ENCODE results near the gene SNX21.

SNX21 gene

DNA sequence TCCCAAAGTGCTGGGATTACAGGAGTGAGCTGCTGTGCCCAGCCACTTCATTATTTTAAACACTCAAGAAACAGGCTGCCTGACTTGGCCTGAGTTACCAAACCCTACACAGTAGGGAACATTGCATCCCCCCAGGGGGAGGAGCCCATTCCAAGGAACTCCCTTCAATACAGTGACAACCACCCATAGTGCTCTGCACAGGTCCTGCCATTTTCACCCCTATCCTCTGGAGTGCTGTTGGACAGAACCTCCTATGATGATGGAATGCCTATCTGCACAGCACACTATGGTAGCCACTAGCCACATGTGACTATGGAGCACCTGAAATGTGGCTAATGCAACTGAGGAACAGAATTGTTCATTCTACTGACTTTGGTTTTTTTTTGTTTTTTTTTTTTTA is 11.9 kb downstream of the SNX21 start:
- Histone ChIP-seq H3K4me1 (ENCODE audit: insufficient read depth, low read length, severe bottlenecking) (peaks cover 10% of the 10 kb centered on the region), H3K27ac (ENCODE audit: low read depth, low read length, poor library complexity, severe bottlenecking) (no peak overlapping the region), H3K9me2 (ENCODE audit: low read depth, low read length) (no peaks in the 10 kb centered on the region), H3F3A (ENCODE audit: insufficient read depth, low read length) (no peaks in the 10 kb centered on the region), H3K27me3 (ENCODE audit: insufficient read depth, low read length) (no peaks in the 10 kb centered on the region), H3K79me2 (ENCODE audit: insufficient read depth, low read length) (no peaks in the 10 kb centered on the region), H3K4me3 (ENCODE audit: low read depth, low read length, poor library complexity, severe bottlenecking) (no peak overlapping the region), H3K36me3 (ENCODE audit: insufficient read depth, low read length) (peaks cover 43% of the 10 kb centered on the region), H2AFZ (ENCODE audit: low read length) (no peak overlapping the region), H3K4me2 (ENCODE audit: low read length) (no peak overlapping the region), H3K9ac (ENCODE audit: low read length) (no peak overlapping the region), H4K20me1 (ENCODE audit: insufficient read depth, low read length) (no peaks in the 10 kb centered on the region), H3K9me3 (ENCODE audit: low read length) (no peaks in the 10 kb centered on the region)
- TF ChIP-seq, protein P1, sequence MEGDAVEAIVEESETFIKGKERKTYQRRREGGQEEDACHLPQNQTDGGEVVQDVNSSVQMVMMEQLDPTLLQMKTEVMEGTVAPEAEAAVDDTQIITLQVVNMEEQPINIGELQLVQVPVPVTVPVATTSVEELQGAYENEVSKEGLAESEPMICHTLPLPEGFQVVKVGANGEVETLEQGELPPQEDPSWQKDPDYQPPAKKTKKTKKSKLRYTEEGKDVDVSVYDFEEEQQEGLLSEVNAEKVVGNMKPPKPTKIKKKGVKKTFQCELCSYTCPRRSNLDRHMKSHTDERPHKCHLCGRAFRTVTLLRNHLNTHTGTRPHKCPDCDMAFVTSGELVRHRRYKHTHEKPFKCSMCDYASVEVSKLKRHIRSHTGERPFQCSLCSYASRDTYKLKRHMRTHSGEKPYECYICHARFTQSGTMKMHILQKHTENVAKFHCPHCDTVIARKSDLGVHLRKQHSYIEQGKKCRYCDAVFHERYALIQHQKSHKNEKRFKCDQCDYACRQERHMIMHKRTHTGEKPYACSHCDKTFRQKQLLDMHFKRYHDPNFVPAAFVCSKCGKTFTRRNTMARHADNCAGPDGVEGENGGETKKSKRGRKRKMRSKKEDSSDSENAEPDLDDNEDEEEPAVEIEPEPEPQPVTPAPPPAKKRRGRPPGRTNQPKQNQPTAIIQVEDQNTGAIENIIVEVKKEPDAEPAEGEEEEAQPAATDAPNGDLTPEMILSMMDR (IDR thresholded peaks at IDR 0.05; ENCODE audit: low read length): no peak
- TF ChIP-seq EZH2 (IDR thresholded peaks at IDR 0.05; ENCODE audit: borderline replicate concordance, low read length): no peak

DNA sequence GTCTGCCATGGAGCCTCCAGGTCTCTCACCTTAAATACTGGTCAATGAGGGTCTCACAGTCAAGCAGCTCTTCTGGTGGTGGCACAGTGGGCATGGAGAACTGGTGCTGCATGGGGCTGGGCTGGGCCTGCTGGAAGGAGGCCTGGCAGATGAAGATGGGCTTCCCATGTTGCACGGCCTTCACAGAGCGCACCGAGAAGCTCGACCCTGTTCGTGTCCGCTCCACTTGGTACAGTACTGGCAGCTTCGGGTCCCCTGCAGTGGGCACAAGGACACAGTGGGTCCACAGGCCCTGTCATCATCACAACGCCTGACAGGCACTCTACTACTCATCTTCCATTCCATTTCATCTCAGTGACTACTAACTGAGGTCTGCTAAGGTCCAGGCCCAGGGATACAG is 14.8 kb downstream of the SNX21 start:
- Histone ChIP-seq H3K27me3 (ENCODE audit: insufficient read depth, low read length) (no peaks in the 10 kb centered on the region), H3K4me1 (ENCODE audit: insufficient read depth, low read length, severe bottlenecking) (no peaks in the 10 kb centered on the region), H3K4me3 (ENCODE audit: low read depth, low read length, poor library complexity, severe bottlenecking) (no peak overlapping the region), H3F3A (ENCODE audit: insufficient read depth, low read length) (no peaks in the 10 kb centered on the region), H3K27ac (ENCODE audit: low read depth, low read length, poor library complexity, severe bottlenecking) (no peak overlapping the region), H3K9me3 (ENCODE audit: low read length) (no peaks in the 10 kb centered on the region), H2AFZ (ENCODE audit: low read length) (no peak overlapping the region), H3K79me2 (ENCODE audit: insufficient read depth, low read length) (no peaks in the 10 kb centered on the region), H3K9me2 (ENCODE audit: low read depth, low read length) (no peaks in the 10 kb centered on the region), H3K36me3 (ENCODE audit: insufficient read depth, low read length) (peaks cover 41% of the 10 kb centered on the region), H4K20me1 (ENCODE audit: insufficient read depth, low read length) (no peaks in the 10 kb centered on the region), H3K4me2 (ENCODE audit: low read length) (no peak overlapping the region), H3K9ac (ENCODE audit: low read length) (no peak overlapping the region)
- TF ChIP-seq EZH2 (IDR thresholded peaks at IDR 0.05; ENCODE audit: borderline replicate concordance, low read length): no peak
- TF ChIP-seq, protein P1 (IDR thresholded peaks at IDR 0.05; ENCODE audit: low read length): no peak

DNA sequence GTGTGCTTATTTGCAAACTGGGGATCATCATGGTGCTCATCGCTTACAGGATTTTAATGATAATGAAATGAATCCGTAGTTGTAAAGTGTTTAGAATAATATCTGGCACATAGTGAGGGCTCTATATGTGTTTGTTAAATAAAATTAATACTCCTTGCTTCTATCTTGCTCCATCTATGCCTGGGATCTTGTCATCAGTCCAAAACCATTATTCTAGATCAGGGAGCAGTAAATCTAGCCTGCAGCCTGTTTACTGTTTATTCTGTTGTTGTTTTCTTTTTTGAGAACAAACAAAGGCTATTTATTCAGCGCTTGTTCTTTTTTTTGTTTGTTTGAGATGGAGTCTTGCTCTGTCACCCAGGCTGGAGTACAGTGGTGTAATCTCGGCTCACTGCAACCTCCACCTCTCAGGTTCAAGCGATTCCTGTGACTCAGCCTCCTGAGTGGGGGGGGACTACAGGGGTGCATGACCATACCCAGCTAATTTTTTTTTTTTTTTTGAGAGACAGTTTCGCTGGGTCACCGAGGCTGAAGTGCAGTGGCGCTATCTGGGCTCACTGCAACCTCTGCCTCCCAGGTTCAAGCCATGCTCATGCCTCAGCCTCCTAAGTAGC is 15.5 kb downstream of the SNX21 start:
- H3K79me2 ChIP-seq (ENCODE audit: insufficient read depth, low read length): no peaks in the 10 kb centered on the region
- no peaks in the 10 kb centered on the region for H4K20me1 ChIP-seq (ENCODE audit: insufficient read depth, low read length)
- H3K4me1 ChIP-seq (ENCODE audit: insufficient read depth, low read length, severe bottlenecking): no peaks in the 10 kb centered on the region
- H3K9me3 ChIP-seq (ENCODE audit: low read length): no peaks in the 10 kb centered on the region
- H3K9ac ChIP-seq (ENCODE audit: low read length): no peak overlapping the region
- H3F3A ChIP-seq (ENCODE audit: insufficient read depth, low read length): no peaks in the 10 kb centered on the region
- H3K27me3 ChIP-seq (ENCODE audit: insufficient read depth, low read length): no peaks in the 10 kb centered on the region
- H3K36me3 ChIP-seq (ENCODE audit: insufficient read depth, low read length): peaks cover 40% of the 10 kb centered on the region
- H3K4me3 ChIP-seq (ENCODE audit: low read depth, low read length, poor library complexity, severe bottlenecking): no peak overlapping the region
- TF ChIP-seq, protein P1 (IDR thresholded peaks at IDR 0.05; ENCODE audit: low read length): no peak
- TF ChIP-seq EZH2 (IDR thresholded peaks at IDR 0.05; ENCODE audit: borderline replicate concordance, low read length): no peak
- no peak overlapping the region for H3K4me2 ChIP-seq (ENCODE audit: low read length)
- H2AFZ ChIP-seq (ENCODE audit: low read length): no peak overlapping the region
- no peaks in the 10 kb centered on the region for H3K9me2 ChIP-seq (ENCODE audit: low read depth, low read length)
- H3K27ac ChIP-seq (ENCODE audit: low read depth, low read length, poor library complexity, severe bottlenecking): no peak overlapping the region
